WTC11 (cell line): ENCODE results near the gene SETD7. TPM values are rescaled to one million over a fixed set of nuclear protein-coding genes. Genes with fewer than 3 reads are reported as not detected.

Source experiments
- ATAC-seq: fragments of 200-7000 bp; cut with Tn5 transposase; 2 replicates; pipeline ENCODE4 v1.10.0; 2021; ENCODE audit warnings: mild to moderate bottlenecking, moderate library complexity
- CTCF ChIA-PET: fragments of 300-600 bp; sonication (Branson Sonifier 250); formaldehyde crosslinking; loops from one replicate; lab custom pipeline; 2021; ENCODE audit warnings: antibody characterized with exemption; lab: Charles Lee
- POLR2A ChIA-PET: fragments of 350-600 bp; sonication (Branson Sonifier 250); formaldehyde crosslinking; loops from one replicate; lab custom pipeline; 2021; ENCODE audit warnings: antibody characterized with exemption; lab: Charles Lee
- DNase-seq: peaks from one replicate; pipeline ENCODE4 v3.0.0; 2021; ENCODE audit warnings: low spot score
- H3K27ac Mint-ChIP-seq: 2 replicates; pipeline ENCODE4 v1.8.0; 2021; ENCODE audit warnings: mixed read lengths
- H3K27me3 Mint-ChIP-seq: 2 replicates; pipeline ENCODE4 v1.8.0; 2021; ENCODE audit warnings: low read depth, mild to moderate bottlenecking, moderate library complexity, mixed read lengths
- H3K36me3 Mint-ChIP-seq: 2 replicates; pipeline ENCODE4 v1.8.0; 2021; ENCODE audit warnings: mixed read lengths
- H3K4me1 Mint-ChIP-seq: 2 replicates; pipeline ENCODE4 v1.8.0; 2022; ENCODE audit warnings: mixed read lengths
- H3K4me3 Mint-ChIP-seq: 2 replicates; pipeline ENCODE4 v1.8.0; 2021; ENCODE audit warnings: mild to moderate bottlenecking, moderate library complexity, mixed read lengths
- H3K9me3 Mint-ChIP-seq: 2 replicates; pipeline ENCODE4 v1.8.0; 2021; ENCODE audit warnings: mixed read lengths
- ARID4B ChIP-seq: sonication (generic); formaldehyde crosslinking; IDR thresholded peaks from 2 replicates; pipeline ENCODE4 v1.8.0; 2023; ENCODE audit warnings: missing genetic modification reagents, mild to moderate bottlenecking, borderline replicate concordance
- ETV6 ChIP-seq: sonication (generic); formaldehyde crosslinking; IDR thresholded peaks from 2 replicates; pipeline ENCODE4 v1.8.1; 2022; ENCODE audit warnings: mild to moderate bottlenecking, missing genetic modification reagents
- FOXP1 ChIP-seq: sonication (generic); formaldehyde crosslinking; IDR thresholded peaks from 2 replicates; pipeline ENCODE4 v1.8.0; 2022; ENCODE audit warnings: missing genetic modification reagents, mild to moderate bottlenecking, moderate library complexity, borderline replicate concordance
- GRHL2 ChIP-seq: fragments of 250-450 bp; sonication (Bioruptor Pico); IDR thresholded peaks from 2 replicates; pipeline ENCODE4 v1.8.0; 2022; ENCODE audit warnings: mild to moderate bottlenecking, moderate library complexity; ENCODE audit not compliant: insufficient replicate concordance, severe bottlenecking
- GTF2I ChIP-seq: fragments of 250-450 bp; sonication (Bioruptor Pico); conservative IDR thresholded peaks from 2 replicates; pipeline ENCODE4 v1.4.0; 2021; ENCODE audit warnings: mild to moderate bottlenecking
- KAT7 ChIP-seq: sonication (generic); formaldehyde crosslinking; IDR thresholded peaks from 2 replicates; pipeline ENCODE4 v1.8.1; 2023; ENCODE audit warnings: missing genetic modification reagents, mild to moderate bottlenecking, borderline replicate concordance
- OVOL2 ChIP-seq: fragments of 250-450 bp; sonication (Bioruptor Pico); IDR thresholded peaks from 2 replicates; pipeline ENCODE4 v1.9.0; 2021; ENCODE audit warnings: mild to moderate bottlenecking, borderline replicate concordance
- PRRX2 ChIP-seq: fragments of 250-450 bp; sonication (Bioruptor Pico); IDR thresholded peaks from 2 replicates; pipeline ENCODE4 v1.8.0; 2021; ENCODE audit warnings: mild to moderate bottlenecking
- RELA ChIP-seq: sonication (generic); formaldehyde crosslinking; IDR thresholded peaks from 2 replicates; pipeline ENCODE4 v1.8.1; 2022; ENCODE audit warnings: missing genetic modification reagents, mild to moderate bottlenecking, borderline replicate concordance
- RORB ChIP-seq: fragments of 250-450 bp; sonication (Bioruptor Pico); IDR thresholded peaks from 2 replicates; pipeline ENCODE4 v1.9.0; 2021; ENCODE audit warnings: mild to moderate bottlenecking
- SOX15 ChIP-seq: fragments of 250-450 bp; sonication (Bioruptor Pico); IDR thresholded peaks from 2 replicates; pipeline ENCODE4 v1.9.0; 2021; ENCODE audit warnings: mild to moderate bottlenecking
- ZNF263 ChIP-seq: sonication (generic); formaldehyde crosslinking; IDR thresholded peaks from 2 replicates; pipeline ENCODE4 v1.8.1; 2022; ENCODE audit warnings: low read depth, mild to moderate bottlenecking, moderate library complexity, missing genetic modification reagents
- ZNF423 ChIP-seq: fragments of 250-450 bp; sonication (Bioruptor Pico); IDR thresholded peaks from 2 replicates; pipeline ENCODE4 v2.1.2; 2022; ENCODE audit warnings: mild to moderate bottlenecking, moderate library complexity
- ZNF671 ChIP-seq: fragments of 250-450 bp; sonication (Bioruptor Pico); IDR thresholded peaks from 2 replicates; pipeline ENCODE4 v1.8.0; 2021; ENCODE audit warnings: mild to moderate bottlenecking
- total RNA-seq: library from RNA; stranded (reverse); gene quantifications from 3 replicates; pipeline ENCODE4 v1.2.3, GENCODE V29; 2021
- TF ChIP-seq, protein P1 (sequence below): sonication (generic); formaldehyde crosslinking; IDR thresholded peaks from 2 replicates; pipeline ENCODE4 v1.8.1; 2022; ENCODE audit warnings: low read depth, missing genetic modification reagents, borderline replicate concordance
- TF ChIP-seq, protein P2 (sequence below): sonication (generic); formaldehyde crosslinking; IDR thresholded peaks from 2 replicates; pipeline ENCODE4 v1.8.0; 2022; ENCODE audit warnings: mild to moderate bottlenecking, missing genetic modification reagents
- TF ChIP-seq, protein P3 (sequence below): sonication (generic); formaldehyde crosslinking; IDR thresholded peaks from 2 replicates; pipeline ENCODE4 v1.8.1; 2023; ENCODE audit warnings: mild to moderate bottlenecking, missing genetic modification reagents, moderate library complexity

SETD7 gene
- total RNA-seq, 1 experiment from 2014 or later: 5.6 TPM

GRCh38 chr4:139559687-139560086 is 3.7 kb upstream of the SETD7 start (continued):
- TF ChIP-seq GTF2I (CRISPR knock-in tag) (no peak), RORB (no peak), RELA (CRISPR knock-in tag) (no peak), OVOL2 (CRISPR knock-in tag) (no peak)
- TF ChIP-seq, protein P1, sequence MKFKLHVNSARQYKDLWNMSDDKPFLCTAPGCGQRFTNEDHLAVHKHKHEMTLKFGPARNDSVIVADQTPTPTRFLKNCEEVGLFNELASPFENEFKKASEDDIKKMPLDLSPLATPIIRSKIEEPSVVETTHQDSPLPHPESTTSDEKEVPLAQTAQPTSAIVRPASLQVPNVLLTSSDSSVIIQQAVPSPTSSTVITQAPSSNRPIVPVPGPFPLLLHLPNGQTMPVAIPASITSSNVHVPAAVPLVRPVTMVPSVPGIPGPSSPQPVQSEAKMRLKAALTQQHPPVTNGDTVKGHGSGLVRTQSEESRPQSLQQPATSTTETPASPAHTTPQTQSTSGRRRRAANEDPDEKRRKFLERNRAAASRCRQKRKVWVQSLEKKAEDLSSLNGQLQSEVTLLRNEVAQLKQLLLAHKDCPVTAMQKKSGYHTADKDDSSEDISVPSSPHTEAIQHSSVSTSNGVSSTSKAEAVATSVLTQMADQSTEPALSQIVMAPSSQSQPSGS (CRISPR knock-in tag): no peak
- TF ChIP-seq, all 79 proteins: peak for 0

DNA sequence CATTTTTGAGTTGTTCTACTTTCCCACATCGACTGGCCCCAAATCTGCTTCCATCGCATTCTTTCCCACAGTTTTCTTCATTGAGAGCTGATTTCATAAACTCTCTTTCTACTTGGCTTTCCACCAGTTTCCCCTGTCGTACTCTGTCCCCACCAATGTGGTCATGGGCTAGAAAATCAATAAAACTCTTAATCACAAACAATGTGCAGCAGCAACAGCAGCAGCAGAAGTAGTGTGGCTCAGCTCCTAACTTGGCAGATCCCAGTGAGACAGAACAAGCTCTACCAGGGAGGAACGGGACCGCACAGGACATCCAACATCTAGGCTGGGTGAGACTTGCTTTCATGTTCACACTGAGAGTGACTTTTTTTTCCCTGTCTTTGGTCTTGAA is 3.1 kb upstream of the SETD7 start:
- POLR2A ChIA-PET: no interaction called here
- H3K4me1 Mint-ChIP-seq: peaks cover 38% of the 10 kb centered on the region
- TF ChIP-seq KAT7 (CRISPR knock-in tag) (no peak), ZNF671 (CRISPR knock-in tag) (no peak)
- TF ChIP-seq, all 79 proteins: peak for 0
- H3K36me3 Mint-ChIP-seq: no peaks in the 10 kb centered on the region
- H3K27ac Mint-ChIP-seq: no peak overlapping the region
- ATAC-seq (no peak), DNase-seq (no peak)
- H3K4me3 Mint-ChIP-seq: no peak overlapping the region
- peaks cover 75% of the 10 kb centered on the region for H3K27me3 Mint-ChIP-seq
- H3K9me3 Mint-ChIP-seq: no peaks in the 10 kb centered on the region
- CTCF ChIA-PET: no interaction called here

DNA sequence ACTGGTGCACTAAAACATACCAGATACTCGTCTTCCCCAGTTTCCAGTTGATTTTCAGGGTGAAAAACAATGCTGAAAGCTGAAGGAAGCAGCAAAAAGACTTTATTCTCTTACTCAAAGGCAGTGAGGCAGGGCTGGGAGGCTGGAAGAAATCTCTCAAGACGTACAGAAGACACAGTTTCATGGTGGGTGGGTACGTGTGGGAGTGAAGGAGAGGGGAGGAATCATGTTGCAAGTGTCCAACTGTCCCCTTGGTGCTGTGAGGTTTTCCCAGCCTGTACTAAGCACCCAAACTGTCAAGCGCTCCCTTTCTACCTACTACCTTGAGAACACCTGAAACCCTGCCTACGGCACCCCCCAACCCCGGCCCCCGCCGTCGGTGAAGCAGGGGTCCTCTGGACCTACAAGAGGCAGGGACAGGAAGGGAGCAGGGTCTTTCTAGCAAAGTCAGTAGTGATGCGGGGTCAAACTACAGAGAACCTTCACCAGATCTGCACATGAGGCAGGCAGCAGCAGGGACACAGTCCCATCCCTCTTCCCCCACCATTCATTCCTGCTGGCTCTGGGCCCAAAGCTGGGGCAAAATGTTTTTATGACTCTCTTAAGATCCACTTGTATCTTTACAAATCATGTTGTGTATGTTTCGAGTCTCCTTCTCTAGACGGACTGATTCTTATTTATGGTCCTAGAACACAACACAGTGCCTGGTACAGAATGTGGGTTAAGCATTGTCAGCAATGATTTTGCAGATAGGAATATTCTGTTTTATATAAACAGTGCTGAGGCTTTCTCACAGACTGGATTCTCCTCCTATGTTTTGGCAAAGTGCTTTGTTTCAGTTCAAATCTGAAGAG is 2.4 kb upstream of the SETD7 start:
- ChIA-PET POLR2A (no interaction called here), CTCF (interaction anchor here (1.3 kb wide), 1 partner anchor 75 kb away, joined by 3 read pairs; no protein-coding TSS in a partner anchor)
- no peaks in the 10 kb centered on the region for H3K36me3 Mint-ChIP-seq
- no peak overlapping the region for H3K27ac Mint-ChIP-seq
- no peaks in the 10 kb centered on the region for H3K9me3 Mint-ChIP-seq
- TF ChIP-seq ZNF263 (CRISPR knock-in tag) (no peak), SOX15 (CRISPR knock-in tag) (no peak), GTF2I (CRISPR knock-in tag) (no peak), ZNF423 (CRISPR knock-in tag) (no peak), ETV6 (CRISPR knock-in tag) (no peak), GRHL2 (CRISPR knock-in tag) (no peak), FOXP1 (CRISPR knock-in tag) (no peak), PRRX2 (CRISPR knock-in tag) (no peak), ARID4B (no peak), KAT7 (CRISPR knock-in tag) (no peak)
- TF ChIP-seq, protein P2, sequence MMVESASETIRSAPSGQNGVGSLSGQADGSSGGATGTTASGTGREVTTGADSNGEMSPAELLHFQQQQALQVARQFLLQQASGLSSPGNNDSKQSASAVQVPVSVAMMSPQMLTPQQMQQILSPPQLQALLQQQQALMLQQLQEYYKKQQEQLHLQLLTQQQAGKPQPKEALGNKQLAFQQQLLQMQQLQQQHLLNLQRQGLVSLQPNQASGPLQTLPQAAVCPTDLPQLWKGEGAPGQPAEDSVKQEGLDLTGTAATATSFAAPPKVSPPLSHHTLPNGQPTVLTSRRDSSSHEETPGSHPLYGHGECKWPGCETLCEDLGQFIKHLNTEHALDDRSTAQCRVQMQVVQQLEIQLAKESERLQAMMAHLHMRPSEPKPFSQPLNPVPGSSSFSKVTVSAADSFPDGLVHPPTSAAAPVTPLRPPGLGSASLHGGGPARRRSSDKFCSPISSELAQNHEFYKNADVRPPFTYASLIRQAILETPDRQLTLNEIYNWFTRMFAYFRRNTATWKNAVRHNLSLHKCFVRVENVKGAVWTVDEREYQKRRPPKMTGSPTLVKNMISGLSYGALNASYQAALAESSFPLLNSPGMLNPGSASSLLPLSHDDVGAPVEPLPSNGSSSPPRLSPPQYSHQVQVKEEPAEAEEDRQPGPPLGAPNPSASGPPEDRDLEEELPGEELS (CRISPR knock-in tag): no peak
- TF ChIP-seq, protein P3, sequence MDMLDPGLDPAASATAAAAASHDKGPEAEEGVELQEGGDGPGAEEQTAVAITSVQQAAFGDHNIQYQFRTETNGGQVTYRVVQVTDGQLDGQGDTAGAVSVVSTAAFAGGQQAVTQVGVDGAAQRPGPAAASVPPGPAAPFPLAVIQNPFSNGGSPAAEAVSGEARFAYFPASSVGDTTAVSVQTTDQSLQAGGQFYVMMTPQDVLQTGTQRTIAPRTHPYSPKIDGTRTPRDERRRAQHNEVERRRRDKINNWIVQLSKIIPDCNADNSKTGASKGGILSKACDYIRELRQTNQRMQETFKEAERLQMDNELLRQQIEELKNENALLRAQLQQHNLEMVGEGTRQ (CRISPR knock-in tag): no peak
- H3K4me3 Mint-ChIP-seq: no peak overlapping the region
- H3K4me1 Mint-ChIP-seq: peaks cover 39% of the 10 kb centered on the region
- DNase-seq (no peak), ATAC-seq (no peak)
- peaks cover 74% of the 10 kb centered on the region for H3K27me3 Mint-ChIP-seq
